UCSD-AML1 (cell line): Measurements from ENCODE around the gene LDAF1.
"Not testable (repeated sequence)": the region's sequence is repeated elsewhere in the genome, so short reads cannot be mapped to it uniquely, and the experiment has no call there.

ENCODE experiments used
- DNase-seq: peaks from one replicate; lab custom pipeline; 2025; ENCODE audit not compliant: unreplicated experiment; lab: John Stamatoyannopoulos, UW

Gene LDAF1

GRCh38 chr16:21161211-21161610 is 2.7 kb downstream of the LDAF1 start:
- DNase-seq = no peak

- no peak for DNase-seq
These were observed 4.2 kb downstream of the LDAF1 start for GRCh38 chr16:21162661-21163151.

- no peak for DNase-seq
These were observed 5.1 kb downstream of the LDAF1 start for GRCh38 chr16:21163576-21163975.

GRCh38 chr16:21164521-21165168 is 6.2 kb downstream of the LDAF1 start:
- DNase-seq = no peak

GRCh38 chr16:21166561-21166961 is 8.1 kb downstream of the LDAF1 start:
- DNase-seq = no peak

- DNase-seq = no peak
These were observed 8.9 kb downstream of the LDAF1 start for GRCh38 chr16:21167360-21167759.

GRCh38 chr16:21167929-21168602 is 9.6 kb downstream of the LDAF1 start:
- DNase-seq = no peak

- no peak for DNase-seq
These were observed 10.9 kb downstream of the LDAF1 start for GRCh38 chr16:21169249-21169981.

- not testable (repeated sequence) for DNase-seq
These were observed 11.6 kb downstream of the LDAF1 start for GRCh38 chr16:21170116-21170515.

GRCh38 chr16:21172650-21173049 is 14.2 kb downstream of the LDAF1 start:
- no peak for DNase-seq

- DNase-seq = no peak
These were observed 16.9 kb downstream of the LDAF1 start for GRCh38 chr16:21175397-21175796.

GRCh38 chr16:21179126-21179982 is 20.9 kb downstream of the LDAF1 start:
- no peak for DNase-seq

- DNase-seq = no peak
These were observed 21.5 kb downstream of the LDAF1 start for GRCh38 chr16:21179983-21180365.

- DNase-seq = no peak
These were observed 25.5 kb downstream of the LDAF1 start for GRCh38 chr16:21183995-21184394.

- no peak for DNase-seq
These were observed 26.4 kb downstream of the LDAF1 start for GRCh38 chr16:21184834-21185233.

GRCh38 chr16:21185659-21186325 is 27.3 kb downstream of the LDAF1 start:
- no peak for DNase-seq

- DNase-seq = no peak
These were observed 27.8 kb downstream of the LDAF1 start for GRCh38 chr16:21186326-21186691.

GRCh38 chr16:21189311-21189710 is 30.8 kb downstream of the LDAF1 start:
- no peak for DNase-seq

GRCh38 chr16:21190013-21190412 is 31.5 kb downstream of the LDAF1 start:
- DNase-seq = no peak

- no peak for DNase-seq
These were observed 32.1 kb downstream of the LDAF1 start for GRCh38 chr16:21190599-21190998.

GRCh38 chr16:21192991-21193390 is 34.5 kb downstream of the LDAF1 start:
- DNase-seq = no peak
